Adrenal gland (tissue), 5 donors: Measurements from ENCODE around the gene DGKH.

Experiments
- CTCF ChIP-seq, 6 experiments: fragments of 450-650 bp in 4 of 6; fragments of 200-600 bp in 2 of 6; sonication (generic) in 1 of 6; IDR thresholded peaks; 1 replicate in 5 of 6; 2 replicates in 1 of 6; pipeline versions ENCODE4 v1.5.1 to v1.8.0; 2016 to 2021; ENCODE audit warnings: antibody characterized with exemption in 6 of 6, mild to moderate bottlenecking in 2 of 6, moderate library complexity in 1 of 6
- POLR2A ChIP-seq, 2 donors: fragments of 450-650 bp; IDR thresholded peaks; one replicate each; pipeline ENCODE4 v1.6.1; 2017; ENCODE audit warnings: antibody characterized with exemption in 2 of 2, mild to moderate bottlenecking in 2 of 2, moderate library complexity in 1 of 2
- donor health status: DM: no; HTN: no; CAD: no.

- TF ChIP-seq CTCF (IDR thresholded peaks at IDR 0.05) (no peak), POLR2A (IDR thresholded peaks at IDR 0.05) (no peak)
Observed at GRCh38 chr13:42129033-42129432, 80.6 kb downstream of the DGKH start.
